ENCODE results near the gene HELB. TPM values are rescaled to one million over a fixed set of nuclear protein-coding genes. Genes with fewer than 3 reads are reported as not detected.
A peak's percentile ranks its signal among the peaks of the same experiment; 100 is the strongest.

Gene HELB
- total RNA-seq, 1 donor from 2014 or later: 18.2 TPM

- H3K27ac Mint-ChIP-seq: no peak overlapping the region
- DNase-seq (ENCODE audit: low spot score): no peak
- H3K27me3 Mint-ChIP-seq (ENCODE audit: low read depth): no peaks in the 10 kb centered on the region
- no peak overlapping the region for H3K4me3 Mint-ChIP-seq (ENCODE audit: low read depth)
- intact Hi-C loops (cut with micrococcal nuclease): no loop called here
- peaks cover 10% of the 10 kb centered on the region for H3K9me3 Mint-ChIP-seq
- peaks cover 21% of the 10 kb centered on the region for H3K4me1 Mint-ChIP-seq (ENCODE audit: low read depth)
- peaks cover 68% of the 10 kb centered on the region for H3K36me3 Mint-ChIP-seq (ENCODE audit: low read depth)
Observed at GRCh38 chr12:66341126-66341525, 38.8 kb downstream of the HELB start.

DNA sequence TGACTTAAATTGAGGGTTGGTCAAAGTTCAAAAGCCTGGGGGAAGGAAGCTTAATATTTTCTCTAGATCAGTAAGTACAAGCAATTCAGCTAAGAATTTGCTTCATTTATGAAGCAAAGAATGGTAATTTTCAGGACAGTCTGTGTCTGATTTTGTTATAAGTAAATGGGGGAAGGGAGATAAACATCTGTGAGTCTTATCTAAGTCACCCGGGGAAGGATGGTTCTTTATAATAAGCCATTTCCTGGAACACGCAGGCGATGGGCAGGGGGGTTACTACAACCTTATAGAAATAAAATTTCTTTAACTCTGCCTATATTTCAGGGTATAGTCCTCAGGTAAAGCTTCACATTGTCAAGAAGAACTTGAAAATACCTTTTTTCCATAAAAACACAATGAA is 42.9 kb downstream of the HELB start:
- H3K27me3 Mint-ChIP-seq (ENCODE audit: low read depth): no peaks in the 10 kb centered on the region
- H3K4me1 Mint-ChIP-seq (ENCODE audit: low read depth): peaks cover 26% of the 10 kb centered on the region
- peaks cover 10% of the 10 kb centered on the region for H3K9me3 Mint-ChIP-seq
- H3K4me3 Mint-ChIP-seq (ENCODE audit: low read depth): peak overlapping the region; percentile 1
- H3K27ac Mint-ChIP-seq: peak overlapping the region; percentile 32
- no peak for DNase-seq (ENCODE audit: low spot score)
- intact Hi-C loops (cut with micrococcal nuclease): no loop called here
- peaks cover 86% of the 10 kb centered on the region for H3K36me3 Mint-ChIP-seq (ENCODE audit: low read depth)

DNA sequence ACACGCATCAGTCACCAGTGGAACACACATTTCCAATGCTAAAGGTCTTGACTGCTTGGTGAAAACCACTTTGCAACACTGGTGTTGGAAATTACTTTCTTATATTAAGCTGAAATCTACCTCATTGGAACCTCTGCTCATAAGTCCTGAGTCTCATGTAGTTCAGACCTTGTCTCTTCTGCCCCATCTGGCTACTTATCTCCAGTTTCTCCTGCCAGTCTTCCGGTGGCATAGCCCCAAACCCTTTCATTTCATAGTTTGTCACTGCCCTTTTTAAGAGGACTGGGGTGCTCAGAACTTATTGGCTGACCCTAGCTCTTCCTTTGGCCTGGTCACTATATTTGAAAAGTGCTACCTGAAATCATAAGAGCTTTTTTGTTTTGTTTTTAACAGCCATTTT is 43.7 kb downstream of the HELB start:
- Mint-ChIP-seq H3K36me3 (ENCODE audit: low read depth) (peaks cover 79% of the 10 kb centered on the region), H3K4me3 (ENCODE audit: low read depth) (no peak overlapping the region), H3K9me3 (peaks cover 10% of the 10 kb centered on the region), H3K27me3 (ENCODE audit: low read depth) (no peaks in the 10 kb centered on the region), H3K27ac (peak overlapping the region; percentile 28), H3K4me1 (ENCODE audit: low read depth) (peaks cover 26% of the 10 kb centered on the region)
- intact Hi-C loops (cut with micrococcal nuclease): no loop called here
- no peak for DNase-seq (ENCODE audit: low spot score)

DNA sequence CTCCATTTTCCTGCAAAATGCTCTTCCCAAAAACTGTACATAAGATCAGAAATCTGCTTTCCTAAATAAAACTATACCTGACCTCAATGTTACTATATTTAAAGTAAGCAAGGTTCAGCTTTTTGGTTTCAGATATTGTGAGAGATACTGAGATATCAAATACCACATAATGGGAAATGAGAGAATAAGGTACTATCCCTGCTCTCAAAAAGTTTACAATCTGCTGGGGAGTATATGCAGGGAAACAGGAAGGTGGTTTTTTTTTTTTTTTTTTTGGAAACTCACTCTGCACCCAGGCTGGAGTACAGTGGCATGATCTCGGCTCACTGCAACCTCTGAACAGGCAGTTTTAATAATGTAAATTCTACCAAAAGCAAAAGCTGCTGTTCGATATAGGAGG is 49.0 kb downstream of the HELB start:
- DNase-seq (ENCODE audit: low spot score): no peak
- no peak overlapping the region for H3K27ac Mint-ChIP-seq
- H3K4me3 Mint-ChIP-seq (ENCODE audit: low read depth): no peak overlapping the region
- H3K27me3 Mint-ChIP-seq (ENCODE audit: low read depth): no peaks in the 10 kb centered on the region
- intact Hi-C loops (cut with micrococcal nuclease): no loop called here
- H3K4me1 Mint-ChIP-seq (ENCODE audit: low read depth): peaks cover 4% of the 10 kb centered on the region
- H3K9me3 Mint-ChIP-seq: no peaks in the 10 kb centered on the region
- peaks cover 41% of the 10 kb centered on the region for H3K36me3 Mint-ChIP-seq (ENCODE audit: low read depth)

- Mint-ChIP-seq H3K4me1 (ENCODE audit: low read depth) (no peaks in the 10 kb centered on the region), H3K36me3 (ENCODE audit: low read depth) (peaks cover 32% of the 10 kb centered on the region), H3K4me3 (ENCODE audit: low read depth) (no peak overlapping the region), H3K9me3 (no peaks in the 10 kb centered on the region), H3K27ac (no peak overlapping the region), H3K27me3 (ENCODE audit: low read depth) (no peaks in the 10 kb centered on the region)
- DNase-seq (ENCODE audit: low spot score): no peak
- intact Hi-C loops (cut with micrococcal nuclease): no loop called here
Observed at GRCh38 chr12:66352197-66352596, 49.9 kb downstream of the HELB start.

- no peaks in the 10 kb centered on the region for H3K4me1 Mint-ChIP-seq (ENCODE audit: low read depth)
- peaks cover 28% of the 10 kb centered on the region for H3K36me3 Mint-ChIP-seq (ENCODE audit: low read depth)
- no peaks in the 10 kb centered on the region for H3K27me3 Mint-ChIP-seq (ENCODE audit: low read depth)
- DNase-seq (ENCODE audit: low spot score): no peak
- intact Hi-C loops (cut with micrococcal nuclease): no loop called here
- no peaks in the 10 kb centered on the region for H3K9me3 Mint-ChIP-seq
- H3K4me3 Mint-ChIP-seq (ENCODE audit: low read depth): no peak overlapping the region
- H3K27ac Mint-ChIP-seq: no peak overlapping the region
Observed at GRCh38 chr12:66352899-66353298, 50.6 kb downstream of the HELB start.

- Mint-ChIP-seq H3K36me3 (ENCODE audit: low read depth) (peaks cover 17% of the 10 kb centered on the region), H3K4me3 (ENCODE audit: low read depth) (no peak overlapping the region), H3K9me3 (no peaks in the 10 kb centered on the region), H3K4me1 (ENCODE audit: low read depth) (no peaks in the 10 kb centered on the region), H3K27ac (no peak overlapping the region), H3K27me3 (ENCODE audit: low read depth) (no peaks in the 10 kb centered on the region)
- no peak for DNase-seq (ENCODE audit: low spot score)
- intact Hi-C loops (cut with micrococcal nuclease): no loop called here
Observed at GRCh38 chr12:66354291-66354690, 52.0 kb downstream of the HELB start.

DNA sequence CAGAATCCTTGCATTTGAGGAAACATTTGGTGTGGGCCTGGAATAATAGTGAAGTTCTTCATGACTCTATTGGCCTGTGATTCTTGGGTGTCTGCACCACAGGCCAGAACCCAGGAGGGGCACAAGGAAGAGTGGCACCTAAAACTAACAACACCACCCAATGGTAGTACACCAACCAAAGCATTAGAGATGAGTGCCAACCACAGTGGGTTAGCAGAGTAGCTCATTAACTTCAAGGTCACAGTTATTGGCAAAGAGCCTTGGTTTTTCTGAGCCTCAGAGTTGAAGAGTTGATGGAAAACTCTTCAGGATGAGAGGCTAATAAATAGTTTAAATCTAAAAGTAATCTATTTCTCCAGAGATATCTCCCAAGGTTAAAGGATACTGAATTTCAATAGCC is 57.0 kb downstream of the HELB start:
- Mint-ChIP-seq H3K27me3 (ENCODE audit: low read depth) (no peaks in the 10 kb centered on the region), H3K4me3 (ENCODE audit: low read depth) (no peak overlapping the region), H3K4me1 (ENCODE audit: low read depth) (no peaks in the 10 kb centered on the region), H3K36me3 (ENCODE audit: low read depth) (no peaks in the 10 kb centered on the region), H3K9me3 (no peaks in the 10 kb centered on the region), H3K27ac (no peak overlapping the region)
- DNase-seq (ENCODE audit: low spot score): no peak
- intact Hi-C loops (cut with micrococcal nuclease): no loop called here

GRCh38 chr12:66361703-66362102 is 59.4 kb downstream of the HELB start:
- Mint-ChIP-seq H3K36me3 (ENCODE audit: low read depth) (no peaks in the 10 kb centered on the region), H3K27me3 (ENCODE audit: low read depth) (no peaks in the 10 kb centered on the region), H3K4me1 (ENCODE audit: low read depth) (no peaks in the 10 kb centered on the region), H3K9me3 (no peaks in the 10 kb centered on the region), H3K4me3 (ENCODE audit: low read depth) (no peak overlapping the region), H3K27ac (no peak overlapping the region)
- intact Hi-C loops (cut with micrococcal nuclease): no loop called here
- no peak for DNase-seq (ENCODE audit: low spot score)

GRCh38 chr12:66365718-66366490 is 63.6 kb downstream of the HELB start:
- H3K27me3 Mint-ChIP-seq (ENCODE audit: low read depth): no peaks in the 10 kb centered on the region
- H3K36me3 Mint-ChIP-seq (ENCODE audit: low read depth): no peaks in the 10 kb centered on the region
- H3K9me3 Mint-ChIP-seq: no peaks in the 10 kb centered on the region
- intact Hi-C loops (cut with micrococcal nuclease): no loop called here
- H3K4me3 Mint-ChIP-seq (ENCODE audit: low read depth): no peak overlapping the region
- no peaks in the 10 kb centered on the region for H3K4me1 Mint-ChIP-seq (ENCODE audit: low read depth)
- no peak overlapping the region for H3K27ac Mint-ChIP-seq
- DNase-seq (ENCODE audit: low spot score): no peak

GRCh38 chr12:66367015-66367667 is 64.8 kb downstream of the HELB start:
- Mint-ChIP-seq H3K27ac (no peak overlapping the region), H3K4me1 (ENCODE audit: low read depth) (no peaks in the 10 kb centered on the region), H3K36me3 (ENCODE audit: low read depth) (no peaks in the 10 kb centered on the region), H3K9me3 (no peaks in the 10 kb centered on the region), H3K4me3 (ENCODE audit: low read depth) (no peak overlapping the region), H3K27me3 (ENCODE audit: low read depth) (no peaks in the 10 kb centered on the region)
- intact Hi-C loops (cut with micrococcal nuclease): no loop called here
- no peak for DNase-seq (ENCODE audit: low spot score)

- no peak for DNase-seq (ENCODE audit: low spot score)
- Mint-ChIP-seq H3K4me1 (ENCODE audit: low read depth) (peaks cover 3% of the 10 kb centered on the region), H3K27ac (no peak overlapping the region), H3K4me3 (ENCODE audit: low read depth) (no peak overlapping the region), H3K27me3 (ENCODE audit: low read depth) (no peaks in the 10 kb centered on the region), H3K9me3 (no peaks in the 10 kb centered on the region), H3K36me3 (ENCODE audit: low read depth) (no peaks in the 10 kb centered on the region)
- intact Hi-C loops (cut with micrococcal nuclease): no loop called here
Observed at GRCh38 chr12:66371982-66372381, 69.7 kb downstream of the HELB start.

DNA sequence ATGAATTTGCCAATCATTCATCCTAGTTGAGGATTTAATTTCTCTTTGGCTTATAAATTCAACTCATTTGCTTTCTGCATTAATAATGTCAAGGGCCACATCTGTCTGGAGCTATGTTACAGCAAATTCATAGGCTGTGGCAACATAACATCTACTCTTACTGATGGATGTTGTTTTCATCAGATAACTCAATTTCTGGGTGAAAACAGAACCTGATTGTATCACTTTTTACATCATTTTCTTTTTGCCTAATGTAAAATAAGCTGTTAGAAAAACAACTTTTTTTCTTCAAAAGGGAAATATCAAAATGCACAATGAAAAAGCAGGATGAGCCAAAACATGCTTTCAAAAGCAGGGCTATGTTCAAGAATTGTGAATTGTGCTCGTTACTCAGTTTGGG is 73.3 kb downstream of the HELB start:
- no peaks in the 10 kb centered on the region for H3K36me3 Mint-ChIP-seq (ENCODE audit: low read depth)
- no peak overlapping the region for H3K4me3 Mint-ChIP-seq (ENCODE audit: low read depth)
- intact Hi-C loops (cut with micrococcal nuclease): no loop called here
- H3K9me3 Mint-ChIP-seq: no peaks in the 10 kb centered on the region
- no peak overlapping the region for H3K27ac Mint-ChIP-seq
- no peak for DNase-seq (ENCODE audit: low spot score)
- H3K4me1 Mint-ChIP-seq (ENCODE audit: low read depth): peaks cover 3% of the 10 kb centered on the region
- no peaks in the 10 kb centered on the region for H3K27me3 Mint-ChIP-seq (ENCODE audit: low read depth)

All from activated T-helper 2 cell treated with anti-CD3 and anti-CD28 coated beads, Interferon-gamma antibody, Interleukin-2, Interleukin-4, amounts not matched to agents 10 μg/mL and 5 μg/mL and 100 μg/mL, durations not matched to agents 14 hours and 24 hours and 36 hours (primary cell).